K562 (cell line): Measurements from ENCODE around the gene HSD17B12. TPM values are rescaled to one million over a fixed set of nuclear protein-coding genes. Genes with fewer than 3 reads are reported as not detected.

Experiments
- ATAC-seq: fragments of 200-7000 bp; cut with Tn5 transposase; 3 replicates; pipeline ENCODE4 v1.9.1; 2020; ENCODE audit warnings: moderate library complexity
- BruUV-seq: library from RNA; stranded (reverse); fragments of 400-500 nt; replicated peaks from 2 replicates; lab custom pipeline; 2021; lab: Mats Ljungman, UMichigan
- CTCF ChIA-PET: fragments of 300-600 bp; formaldehyde crosslinking; extraction: SDS; loops from one replicate; lab custom pipeline; 2021; ENCODE audit warnings: low intra/inter-chr PET ratio; lab: Yijun Ruan, JAX
- POLR2A ChIA-PET: fragments of 300-600, 350-650 bp; sonication (Branson Sonifier 250); formaldehyde crosslinking; extraction: SDS; loops from one replicate; lab custom pipeline; 2021; ENCODE audit warnings: antibody characterized with exemption, inconsistent platforms; lab: Yijun Ruan, JAX
- DNase-seq, 4 experiments: peaks; one replicate each; pipeline versions ENCODE4 v3.0.0 to v3.0.0-alpha.2; 2011 to 2018; ENCODE audit warnings: low spot score in 3 of 4, mixed read lengths in 3 of 4; ENCODE audit errors: extremely low read depth in 1 of 4
- FAIRE-seq: peaks from 2 replicates; lab custom pipeline; 2011; peaks lifted over from hg19 to GRCh38; lab: Jason Lieb, UNC
- H2AFZ ChIP-seq: 2 replicates; pipeline ENCODE4 v1.6.0; 2011; ENCODE audit warnings: low read depth, low read length, control low read depth, inconsistent platforms
- H3K27ac ChIP-seq: fragments of 200-600 bp; 3 replicates; pipeline ENCODE4 v1.8.0; 2011; ENCODE audit warnings: low read depth, mild to moderate bottlenecking, control low read depth, inconsistent platforms, low read length, moderate library complexity, mixed read lengths; ENCODE audit errors: extremely low read depth
- H3K27me3 ChIP-seq, 2 experiments: fragments of 300-600 bp in 1 of 2; 2 replicates in 1 of 2; 3 replicates in 1 of 2; pipeline versions ENCODE4 v1.6.0 to v1.8.0; 2011; ENCODE audit warnings: inconsistent platforms in 2 of 2, low read length in 2 of 2, mild to moderate bottlenecking in 1 of 2, mixed read lengths in 1 of 2, moderate library complexity in 1 of 2; ENCODE audit not compliant: control insufficient read depth in 2 of 2, insufficient read depth in 2 of 2
- H3K36me3 ChIP-seq: fragments of 300-600 bp; 3 replicates; pipeline ENCODE4 v1.8.0; 2011; ENCODE audit warnings: mild to moderate bottlenecking, low read length, inconsistent platforms; ENCODE audit not compliant: control insufficient read depth, insufficient read depth
- H3K4me1 ChIP-seq, 2 experiments: fragments of 200-600 bp in 1 of 2; replicated peaks in 1 of 2; 2 replicates in 1 of 2; 3 replicates in 1 of 2; pipeline versions ENCODE4 v1.5.1 to v1.8.0; 2011; ENCODE audit warnings: inconsistent platforms in 2 of 2, low read length in 2 of 2, mild to moderate bottlenecking in 1 of 2, mixed read lengths in 1 of 2, moderate library complexity in 1 of 2; ENCODE audit not compliant: control insufficient read depth in 2 of 2, insufficient read depth in 2 of 2
- H3K4me2 ChIP-seq: 2 replicates; pipeline ENCODE4 v1.6.1; 2011; ENCODE audit warnings: low read length, control low read depth, inconsistent platforms, mixed read lengths; ENCODE audit not compliant: insufficient read depth
- H3K4me3 ChIP-seq: fragments of 200-600 bp; sonication (generic), shearing (Covaris generic); 2 replicates; pipeline ENCODE4 v1.5.1; 2016; ENCODE audit warnings: control low read depth, inconsistent platforms
- H3K79me2 ChIP-seq: fragments of 200-600 bp; 3 replicates; pipeline ENCODE4 v1.8.0; 2011; ENCODE audit warnings: low read length, inconsistent platforms; ENCODE audit not compliant: control insufficient read depth, insufficient read depth
- H3K9ac ChIP-seq, 2 experiments: 2 replicates each; pipeline versions ENCODE4 v1.6.0 to v1.6.1; 2011; ENCODE audit warnings: low read depth in 2 of 2, low read length in 2 of 2, control low read depth in 1 of 2, inconsistent platforms in 1 of 2, mild to moderate bottlenecking in 1 of 2, mixed read lengths in 1 of 2; ENCODE audit not compliant: insufficient read depth in 1 of 2
- H3K9me1 ChIP-seq: one replicate; pipeline ENCODE4 v1.6.0; 2011; ENCODE audit warnings: inconsistent platforms, mild to moderate bottlenecking, low read length, moderate library complexity; ENCODE audit not compliant: control insufficient read depth, insufficient read depth
- H3K9me3 ChIP-seq: replicated peaks from 2 replicates; pipeline ENCODE4 v1.5.1; 2011; ENCODE audit warnings: low read depth, low read length, inconsistent platforms; ENCODE audit not compliant: control insufficient read depth, insufficient read depth
- H4K20me1 ChIP-seq: replicated peaks from 2 replicates; pipeline ENCODE4 v1.6.1; 2011; ENCODE audit warnings: low read length, inconsistent platforms, mixed read lengths; ENCODE audit not compliant: control insufficient read depth, insufficient read depth
- ASH1L ChIP-seq: fragments of 450-650 bp; IDR thresholded peaks from 2 replicates; pipeline ENCODE4 v1.6.1; 2018; ENCODE audit warnings: borderline replicate concordance, mild to moderate bottlenecking, low read depth; ENCODE audit not compliant: partially characterized antibody
- CBX2 ChIP-seq: fragments of 200-600 bp; sonication (generic); IDR thresholded peaks from one replicate; pipeline ENCODE4 v1.6.1; 2012; ENCODE audit warnings: mild to moderate bottlenecking, low read length, inconsistent platforms; ENCODE audit not compliant: insufficient read depth, poor library complexity, severe bottlenecking
- FOXA3 ChIP-seq, 2 experiments: fragments of 450-650 bp in 1 of 2; sonication (generic) in 1 of 2; formaldehyde crosslinking; IDR thresholded peaks in 1 of 2; conservative IDR thresholded peaks in 1 of 2; 2 replicates each; pipeline versions ENCODE4 v1.4.0 to v1.8.0; 2020 to 2022; ENCODE audit warnings: mild to moderate bottlenecking in 2 of 2, missing genetic modification reagents in 1 of 2
- FOXJ3 ChIP-seq: sonication (generic); formaldehyde crosslinking; IDR thresholded peaks from 2 replicates; pipeline ENCODE4 v1.4.0; 2020; ENCODE audit warnings: mild to moderate bottlenecking, missing genetic modification reagents
- GATA2 ChIP-seq: sonication (generic); formaldehyde crosslinking; IDR thresholded peaks from 2 replicates; pipeline ENCODE4 v1.4.0; 2020; ENCODE audit warnings: mild to moderate bottlenecking, missing genetic modification reagents
- ILF3 ChIP-seq: fragments of 450-650 bp; IDR thresholded peaks from 2 replicates; pipeline ENCODE4 v1.6.1; 2018; ENCODE audit warnings: antibody characterized with exemption, mild to moderate bottlenecking, moderate library complexity, borderline replicate concordance
- MBD2 ChIP-seq: sonication (generic); IDR thresholded peaks from 2 replicates; pipeline ENCODE4 v1.6.1; 2016; ENCODE audit warnings: low read depth, borderline replicate concordance
- NFATC3 ChIP-seq: fragments of 450-650 bp; IDR thresholded peaks from 2 replicates; pipeline ENCODE4 v1.6.1; 2017; ENCODE audit warnings: mild to moderate bottlenecking
- SMAD1 ChIP-seq: fragments of 150-350 bp; IDR thresholded peaks from 2 replicates; pipeline ENCODE4 v1.6.1; 2014; ENCODE audit warnings: low read length, low read depth; ENCODE audit not compliant: partially characterized antibody
- SNRNP70 ChIP-seq: fragments of 200-400 bp; formaldehyde crosslinking; optimal IDR thresholded peaks from 2 replicates; pipeline ENCODE3; 2017; ENCODE audit warnings: low read depth, low read length
- STAT5A ChIP-seq: IDR thresholded peaks from 2 replicates; pipeline ENCODE4 v1.6.1; 2012; ENCODE audit warnings: low read length, inconsistent platforms, borderline replicate concordance
- TBL1XR1 ChIP-seq, 2 experiments: IDR thresholded peaks; 2 replicates each; pipeline ENCODE4 v1.6.1; 2012; ENCODE audit warnings: improper control_type of control experiment in 2 of 2, low read length in 2 of 2, mild to moderate bottlenecking in 1 of 2
- XRCC3 ChIP-seq: fragments of 450-650 bp; IDR thresholded peaks from 2 replicates; pipeline ENCODE4 v1.6.1; 2017; ENCODE audit warnings: mild to moderate bottlenecking, moderate library complexity
- ZHX1 ChIP-seq: fragments of 150-350 bp; conservative IDR thresholded peaks from 2 replicates; pipeline ENCODE4 v1.6.1; 2014; ENCODE audit warnings: low read length
- ZNF143 ChIP-seq: sonication (generic); formaldehyde crosslinking; IDR thresholded peaks from 2 replicates; pipeline ENCODE4 v1.9.0; 2022; ENCODE audit warnings: mild to moderate bottlenecking, missing genetic modification reagents
- ZNF24 ChIP-seq: fragments of 450-650 bp; IDR thresholded peaks from 2 replicates; pipeline ENCODE4 v1.6.1; 2016
- ZNF589 ChIP-seq: fragments of 200-800 bp; sonication (Bioruptor generic); IDR thresholded peaks from 2 replicates; pipeline ENCODE4 v1.6.1; 2016; ENCODE audit warnings: low read depth, missing genetic modification characterization, missing compliant biosample characterization
- WGBS: fragments of 100-300 bp; shearing (Covaris generic); methylation state at CpG from one replicate; pipeline ENCODE4 v1.1.6; 2016; ENCODE audit warnings: low coverage, mixed read lengths; ENCODE audit not compliant: insufficient coverage; ENCODE audit errors: missing lambda C conversion rate; 5-methylcytosine and 5-hydroxymethylcytosine counted together
- in situ Hi-C: fragments of 300-500 bp; cut with MboI; formaldehyde crosslinking; loops from 4 replicates; pipeline ENCODE4 v1.15.0; 2018; ENCODE audit warnings: inconsistent platforms, mixed read lengths
- intact Hi-C: fragments of 100-400 bp; cut with micrococcal nuclease; formaldehyde crosslinking; loops from 2 replicates; pipeline ENCODE4 v1.14.2; 2022
- polyA plus RNA-seq, 8 experiments: library from polyadenylated mRNA; depleted of rRNA in 4 of 8; stranded (reverse) in 5 of 8; unstranded in 3 of 8; fragments of >200 nt; fragmentation: Nextera tagmentation in 2 of 8; fragmentation: Illumina TruSeq in 1 of 8; extraction: Ambion mirVana in 2 of 8; extraction: Trizol in 1 of 8; gene quantifications; 2 replicates each; pipeline versions ENCODE4 v1.2.1 to v1.2.3, GENCODE V29; 2011 to 2014; ENCODE audit warnings: inconsistent platforms in 1 of 8, missing spikeins in 1 of 8
- total RNA-seq, 7 experiments: library from RNA; depleted of rRNA in 6 of 7; stranded (reverse); fragments of >200 nt in 6 of 7; fragmentation: Illumina TruSeq in 2 of 7; extraction: Trizol in 2 of 7; gene quantifications; 2 replicates each; pipeline versions ENCODE4 v1.2.1 to v1.2.3, GENCODE V29; 2011 to 2021; ENCODE audit warnings: low replicate concordance in 1 of 7
- TF ChIP-seq, protein P1 (sequence below): sonication (generic); IDR thresholded peaks from 2 replicates; pipeline ENCODE4 v1.6.1; 2016
- TF ChIP-seq, protein P2 (sequence below): fragments of 250-450 bp; sonication (Bioruptor Pico); IDR thresholded peaks from 2 replicates; pipeline ENCODE4 v1.4.0; 2020; ENCODE audit warnings: mild to moderate bottlenecking

The HSD17B12 gene
- total and polyA plus RNA-seq, 9 of the 15 experiments (the other 6 are each of a cell fraction or from before 2014, with no cell fraction given): 9.1 to 34.5 (median 23.3) TPM

GRCh38 chr11:43689167-43689566 is 8.6 kb downstream of the HSD17B12 start:
- Histone ChIP-seq H3K27ac (0 out of 3 replicates have a peak overlapping the region, but pooled peaks have one; percentile 2), H3K4me2 (no peak overlapping the region), H4K20me1 (no peaks in the 10 kb centered on the region), H2AFZ (no peak overlapping the region), H3K9me1 (no peaks in the 10 kb centered on the region), H3K9ac (no peak overlapping the region), H3K79me2 (peaks cover 26% of the 10 kb centered on the region; the same call in 2 of the 3 replicates), H3K36me3 (no peaks in the 10 kb centered on the region), H3K4me1 (peaks cover 12 to 61% of the 10 kb centered on the region in 2 experiments), H3K9me3 (no peaks in the 10 kb centered on the region), H3K4me3 (no peak overlapping the region), H3K27me3 (no peaks in the 10 kb centered on the region)
- in situ Hi-C loops: no loop called here
- FAIRE-seq: peak; percentile 61
- BruUV-seq: no TSS peak
- intact Hi-C loops: loop anchor here (5.0 kb wide), 1 partner anchor 58 kb away; no protein-coding TSS in a partner anchor
- CTCF ChIA-PET: no interaction called here
- 0% methylated on average over 2 of the region's 2 CpGs for WGBS
- POLR2A ChIA-PET: interaction anchor here (0.7 kb wide), 1 partner anchor 9 kb away, joined by 3 read pairs; no protein-coding TSS in a partner anchor
- DNase-seq: peak; percentile 18 to 76 (median 28)
- ATAC-seq: peak; percentile 79
- TF ChIP-seq TBL1XR1 (IDR thresholded peaks at IDR 0.05; ENCODE audit: low read length in 2 of 2): 0 out of 4 replicates have a peak, but pooled peaks of 1 of the 2 experiments have one; percentile 19
- TF ChIP-seq CBX2: no peak
- TF ChIP-seq FOXJ3: no peak
- no peak for TF ChIP-seq ZNF143
- no peak for TF ChIP-seq ZHX1
- no peak for TF ChIP-seq ZNF24
- TF ChIP-seq ILF3: no peak
- no peak for TF ChIP-seq ZNF589 (CRISPR knock-in tag)
- TF ChIP-seq, protein P1, sequence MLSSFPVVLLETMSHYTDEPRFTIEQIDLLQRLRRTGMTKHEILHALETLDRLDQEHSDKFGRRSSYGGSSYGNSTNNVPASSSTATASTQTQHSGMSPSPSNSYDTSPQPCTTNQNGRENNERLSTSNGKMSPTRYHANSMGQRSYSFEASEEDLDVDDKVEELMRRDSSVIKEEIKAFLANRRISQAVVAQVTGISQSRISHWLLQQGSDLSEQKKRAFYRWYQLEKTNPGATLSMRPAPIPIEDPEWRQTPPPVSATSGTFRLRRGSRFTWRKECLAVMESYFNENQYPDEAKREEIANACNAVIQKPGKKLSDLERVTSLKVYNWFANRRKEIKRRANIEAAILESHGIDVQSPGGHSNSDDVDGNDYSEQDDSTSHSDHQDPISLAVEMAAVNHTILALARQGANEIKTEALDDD: peak; percentile 84
- peak; percentile 54; the same call in 1 of the 2 replicates for TF ChIP-seq STAT5A
- no peak for TF ChIP-seq NFATC3
- TF ChIP-seq, protein P2, sequence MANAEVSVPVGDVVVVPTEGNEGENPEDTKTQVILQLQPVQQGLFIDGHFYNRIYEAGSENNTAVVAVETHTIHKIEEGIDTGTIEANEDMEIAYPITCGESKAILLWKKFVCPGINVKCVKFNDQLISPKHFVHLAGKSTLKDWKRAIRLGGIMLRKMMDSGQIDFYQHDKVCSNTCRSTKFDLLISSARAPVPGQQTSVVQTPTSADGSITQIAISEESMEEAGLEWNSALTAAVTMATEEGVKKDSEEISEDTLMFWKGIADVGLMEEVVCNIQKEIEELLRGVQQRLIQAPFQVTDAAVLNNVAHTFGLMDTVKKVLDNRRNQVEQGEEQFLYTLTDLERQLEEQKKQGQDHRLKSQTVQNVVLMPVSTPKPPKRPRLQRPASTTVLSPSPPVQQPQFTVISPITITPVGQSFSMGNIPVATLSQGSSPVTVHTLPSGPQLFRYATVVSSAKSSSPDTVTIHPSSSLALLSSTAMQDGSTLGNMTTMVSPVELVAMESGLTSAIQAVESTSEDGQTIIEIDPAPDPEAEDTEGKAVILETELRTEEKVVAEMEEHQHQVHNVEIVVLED (CRISPR knock-in tag): no peak
- TF ChIP-seq SMAD1: no peak
- TF ChIP-seq MBD2: no peak
- no peak for TF ChIP-seq XRCC3
- no peak for TF ChIP-seq ASH1L
- no peak for TF ChIP-seq SNRNP70
- no peak for TF ChIP-seq FOXA3 (CRISPR knock-in tag; conservative IDR thresholded peaks at IDR 0.05 in 1 of 2, IDR thresholded peaks at IDR 0.05 in 1 of 2)
- peak; percentile 55; the same call in 1 of the 2 replicates for TF ChIP-seq GATA2 (CRISPR knock-in tag)
